Right renal pelvis (tissue), 4 donors: ENCODE measurements around the gene CDH13. TPM values are rescaled to one million over a fixed set of nuclear protein-coding genes. Genes with fewer than 3 reads are reported as not detected.

Experiments used
- DNase-seq, 4 donors: peaks; one replicate each; pipeline ENCODE4 v3.0.0-alpha.2; 2013; ENCODE audit warnings: low read depth in 4 of 4, low spot score in 3 of 4, missing footprints in 1 of 4
- polyA plus RNA-seq, 4 donors: library from polyadenylated mRNA; unstranded; fragments of 120-200 nt; gene quantifications; one replicate each; pipeline ENCODE4 v1.2.1, GENCODE V29; 2013; ENCODE audit not compliant: insufficient read length in 4 of 4

Gene CDH13
- polyA plus RNA-seq, 4 donors, result 10.1 to 16.5 (median 13.4) TPM

DNA sequence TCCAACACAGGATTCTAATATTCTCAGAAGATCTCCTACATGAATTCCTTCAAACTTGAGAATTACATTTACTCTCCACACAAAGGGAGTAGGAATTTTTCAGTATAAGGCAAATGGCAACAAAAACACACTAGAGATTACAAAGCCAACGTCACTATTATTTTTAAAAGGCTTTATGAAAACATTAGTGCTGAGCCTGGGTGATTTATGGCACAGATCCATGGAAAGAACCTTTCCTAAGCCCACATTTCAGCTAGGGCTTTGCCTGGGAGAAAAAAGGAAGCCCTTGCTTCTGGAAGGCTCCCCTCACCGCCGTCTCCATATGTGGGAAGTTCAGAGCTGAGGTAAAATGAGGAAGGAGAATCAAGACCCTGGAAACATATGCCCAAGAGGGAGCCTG, 681.6 kb downstream of the CDH13 start:
- DNase-seq, result no peak

DNA sequence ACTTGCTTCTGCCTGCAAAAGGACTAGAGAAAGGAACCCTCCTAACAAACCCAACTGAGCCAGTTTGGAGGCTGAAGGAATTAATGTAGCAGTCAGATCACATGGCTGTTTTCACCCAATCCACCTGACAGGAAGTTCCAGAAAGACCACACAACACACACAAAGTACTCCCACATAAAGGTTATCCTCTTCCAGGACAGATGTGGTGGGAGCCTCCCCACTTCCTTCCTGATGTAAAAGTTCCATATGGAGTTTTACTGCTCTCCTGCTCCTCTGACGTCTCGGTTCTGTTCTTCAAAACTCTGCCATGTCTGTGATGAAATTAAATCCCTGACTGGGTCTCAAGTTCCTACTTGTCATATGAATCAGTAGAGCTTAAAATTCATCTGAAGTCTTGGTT, 684.0 kb downstream of the CDH13 start:
- DNase-seq, result no peak

DNA sequence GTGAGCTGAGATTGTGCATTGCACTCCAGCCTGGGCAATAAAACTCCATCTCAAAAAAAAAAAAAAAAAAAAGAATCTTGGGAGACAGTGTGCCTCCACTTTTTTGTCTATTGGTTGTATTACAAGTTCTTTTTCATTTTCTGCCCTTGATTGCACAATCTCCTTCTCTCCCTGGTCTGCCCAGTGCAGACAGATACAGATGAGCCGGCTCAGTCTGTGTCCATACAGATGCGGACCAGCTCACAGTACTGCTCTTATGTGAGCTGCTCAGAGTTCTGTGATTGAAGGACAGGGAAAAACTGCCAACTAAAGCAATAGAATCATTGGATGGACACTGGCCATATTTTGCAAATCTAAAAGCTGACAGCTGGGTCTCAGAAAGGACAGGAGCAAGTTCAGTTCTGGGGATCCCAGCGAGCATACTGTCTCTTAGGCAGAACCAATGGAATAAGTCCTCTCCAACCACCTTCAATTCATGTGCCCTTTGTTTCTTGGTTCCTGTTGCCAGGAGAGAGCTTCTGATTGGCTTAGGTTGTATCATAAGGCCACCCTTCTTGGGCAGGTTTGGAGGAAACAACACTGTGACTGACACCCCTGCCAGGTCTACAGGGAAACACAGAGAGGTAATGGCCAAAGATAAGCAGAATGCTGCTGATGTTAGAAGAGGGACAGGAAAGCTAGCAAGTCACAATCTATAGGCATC, 685.4 kb downstream of the CDH13 start:
- no peak for DNase-seq

DNA sequence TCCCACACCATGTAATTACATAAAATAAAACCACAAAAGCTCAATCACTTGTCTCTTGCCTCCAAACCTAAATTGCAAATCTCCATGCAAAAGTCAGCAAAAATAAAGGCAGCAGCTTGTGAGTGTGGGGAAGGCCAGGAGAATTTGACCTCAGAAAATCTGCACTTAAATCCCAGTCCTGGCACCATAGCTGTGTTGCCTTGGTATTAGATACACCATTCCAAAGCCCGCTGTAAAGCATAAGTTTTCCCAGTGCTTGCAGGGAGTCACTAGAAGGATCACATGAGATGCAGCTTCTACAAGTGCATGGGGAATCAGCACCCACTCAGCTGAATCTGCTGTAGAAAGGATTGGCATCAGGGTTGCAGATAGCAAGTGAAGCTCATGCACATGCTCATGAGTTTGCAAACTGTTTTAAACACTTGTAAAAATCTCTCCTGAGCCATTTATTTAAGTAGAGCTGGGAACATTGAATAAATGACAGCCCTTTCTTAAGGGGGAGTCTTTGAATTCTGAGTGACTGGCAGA, 686.0 kb downstream of the CDH13 start:
- DNase-seq, result no peak

DNA sequence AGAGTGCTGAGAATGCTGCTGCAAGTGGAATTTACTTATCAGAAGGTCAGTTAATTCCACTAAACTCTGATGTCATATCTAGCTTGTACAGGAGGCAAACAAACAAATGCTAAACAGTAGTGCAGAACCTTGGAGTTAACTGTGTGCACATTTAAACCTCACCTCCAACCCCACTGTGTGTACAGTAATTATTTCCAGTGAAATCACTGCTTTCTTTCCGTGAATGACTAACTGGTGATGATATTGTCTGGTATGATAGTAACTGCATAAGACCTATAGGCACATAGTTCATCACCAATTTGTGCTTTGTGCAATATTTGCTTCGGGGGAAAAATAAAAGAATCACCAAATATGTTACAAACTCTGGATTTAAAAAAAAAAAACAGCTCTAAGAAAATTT, 688.5 kb downstream of the CDH13 start:
- DNase-seq, result no peak

DNA sequence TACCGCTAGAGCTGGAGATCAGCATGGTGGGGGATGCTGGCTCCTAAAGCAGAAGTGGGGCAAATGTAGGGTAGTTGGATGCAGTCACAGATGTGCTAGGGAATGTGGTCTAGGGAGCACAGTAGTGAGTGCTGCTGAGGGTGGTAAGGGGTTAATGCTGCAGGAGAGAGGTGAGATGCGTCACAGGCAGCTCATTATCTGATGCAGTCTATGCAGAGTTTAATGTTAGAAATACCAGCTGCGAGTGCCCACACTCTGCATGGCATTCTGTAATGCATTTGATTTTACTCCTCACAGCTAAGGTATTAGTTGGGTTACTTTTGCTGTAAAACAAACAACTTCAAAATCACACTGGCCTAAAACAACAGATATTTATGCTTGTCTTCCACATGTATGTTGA, 689.7 kb downstream of the CDH13 start:
- no peak for DNase-seq

DNA sequence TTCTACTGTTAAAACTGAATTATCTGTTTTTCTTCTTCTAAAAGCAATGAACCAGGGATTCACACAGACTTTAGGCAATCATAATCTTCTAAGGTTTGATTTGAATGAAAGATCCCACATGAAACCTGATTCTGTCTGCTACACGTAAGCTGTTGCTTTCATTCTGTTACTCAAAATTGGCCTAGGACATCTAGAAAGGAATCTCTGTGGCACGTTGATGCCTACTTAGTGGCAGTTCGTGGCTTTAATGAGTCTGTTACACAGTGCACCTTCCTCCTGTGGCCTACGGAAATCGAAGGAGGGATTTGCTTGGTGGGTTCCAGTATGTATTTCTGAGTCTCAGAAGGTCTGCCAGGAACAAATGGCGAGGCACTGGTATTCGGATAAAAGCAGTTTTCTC, 691.6 kb downstream of the CDH13 start:
- no peak for DNase-seq

DNA sequence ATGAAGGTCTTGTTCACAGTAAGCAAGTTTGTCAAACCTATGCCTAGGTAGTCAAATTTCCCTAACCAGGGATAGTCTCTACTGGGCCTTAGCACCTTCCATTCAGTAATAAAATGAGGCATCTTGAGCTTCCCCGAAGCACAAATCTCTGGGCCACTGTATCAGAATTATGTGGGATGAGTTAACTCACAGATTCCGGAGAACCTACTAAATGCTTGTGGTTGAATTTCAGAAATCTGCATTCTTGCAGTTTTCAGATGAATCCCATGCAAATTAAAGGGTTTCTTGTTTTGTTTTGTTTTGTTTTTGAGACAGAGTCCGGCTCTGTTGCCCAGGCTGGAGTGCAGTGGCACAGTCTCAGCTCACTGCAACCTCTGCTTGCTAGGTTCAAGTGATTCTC, 702.2 kb downstream of the CDH13 start:
- no peak for DNase-seq

DNA sequence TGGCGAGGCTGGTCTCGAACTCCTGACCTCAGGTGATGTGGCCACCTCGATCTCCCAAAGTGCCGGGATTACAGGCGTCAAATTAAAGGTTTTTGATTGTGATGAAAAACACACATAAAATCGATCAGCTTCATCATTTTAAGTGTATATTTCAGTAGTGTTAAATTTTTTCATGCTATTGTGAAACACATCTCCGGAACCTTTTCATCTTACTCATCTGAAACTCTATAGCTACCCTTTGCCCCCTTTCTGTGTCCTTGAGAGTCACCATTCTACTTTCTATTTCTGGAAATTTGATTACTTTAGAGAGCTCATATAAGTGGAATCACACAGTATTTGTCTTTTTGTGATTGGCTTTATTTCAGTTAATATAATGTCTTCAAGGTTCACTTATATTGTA, 702.7 kb downstream of the CDH13 start:
- DNase-seq, result no peak

DNA sequence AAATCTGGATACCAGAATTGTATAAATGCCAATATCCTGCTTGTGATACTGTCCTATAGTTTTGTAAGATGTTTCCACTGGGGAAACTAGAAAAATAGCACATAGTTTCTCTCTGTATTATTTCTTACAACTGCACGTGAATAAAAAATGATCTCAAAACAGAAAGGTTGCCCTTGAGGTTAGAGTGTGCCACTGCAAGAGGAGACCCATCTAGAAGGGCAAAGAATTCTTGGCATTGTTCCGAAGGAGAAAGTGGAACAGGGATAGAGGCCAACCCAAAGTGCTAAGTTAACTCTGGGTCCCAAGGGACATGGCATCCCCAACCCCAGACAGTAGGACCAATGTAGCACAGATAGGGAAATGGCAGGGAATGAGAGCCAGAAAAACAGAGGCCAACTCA, 703.5 kb downstream of the CDH13 start:
- no peak for DNase-seq

DNA sequence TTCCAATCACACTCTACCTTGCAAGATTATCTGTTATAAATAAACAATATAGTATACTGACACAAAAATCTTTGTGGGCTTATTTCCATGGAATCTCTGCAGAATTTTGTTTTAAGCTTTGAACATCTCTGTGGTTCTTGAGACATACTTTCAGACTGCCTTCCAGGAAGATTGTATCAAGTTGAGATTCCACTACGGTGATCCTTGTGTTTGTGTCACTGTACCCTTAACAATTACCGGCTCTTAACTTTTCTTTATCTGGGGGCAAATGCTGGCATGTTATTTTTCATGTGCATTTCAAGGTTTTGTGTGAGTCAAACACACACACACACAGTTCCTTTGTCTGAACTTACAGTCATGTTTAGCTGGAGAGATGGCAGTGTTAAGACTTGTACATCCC, 708.3 kb downstream of the CDH13 start:
- no peak for DNase-seq

DNA sequence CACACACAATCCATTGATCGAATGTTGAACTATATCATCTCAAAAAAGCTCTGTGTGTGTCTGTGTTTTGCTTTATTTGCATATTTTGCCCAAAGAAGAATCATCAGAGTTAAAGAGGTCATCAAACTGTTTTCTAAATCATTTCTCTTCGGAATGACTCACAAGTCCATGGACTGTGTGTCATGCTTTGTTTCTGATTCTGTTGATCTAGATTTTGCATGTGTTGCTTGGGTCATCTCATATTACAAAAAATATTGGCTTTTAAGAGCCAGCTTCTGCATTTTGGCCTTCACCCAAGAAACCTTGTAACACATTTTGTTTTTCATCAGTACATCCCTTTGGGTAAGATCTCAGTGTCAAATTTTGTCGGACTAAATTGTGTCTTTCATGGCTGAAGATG, 709.8 kb downstream of the CDH13 start:
- DNase-seq, result no peak

DNA sequence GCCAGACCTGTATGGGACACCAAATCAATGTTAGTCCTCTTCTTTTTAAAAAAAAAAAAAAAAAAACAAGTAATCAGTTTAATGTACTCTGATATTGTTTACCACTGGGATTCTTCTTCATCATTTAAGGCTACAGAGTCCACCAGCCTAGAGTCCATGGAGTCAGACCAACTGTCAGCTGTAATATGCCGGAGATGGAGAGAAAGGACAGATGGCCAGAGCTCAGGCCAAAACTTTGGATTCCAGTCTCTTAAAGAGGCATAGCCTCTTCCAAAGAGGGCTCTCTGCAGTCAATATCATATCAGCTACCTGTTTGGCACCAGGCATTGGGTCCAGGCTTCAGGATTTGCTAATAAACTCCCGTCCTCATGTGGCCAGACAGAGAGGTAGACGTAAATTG, 711.4 kb downstream of the CDH13 start:
- no peak for DNase-seq

DNA sequence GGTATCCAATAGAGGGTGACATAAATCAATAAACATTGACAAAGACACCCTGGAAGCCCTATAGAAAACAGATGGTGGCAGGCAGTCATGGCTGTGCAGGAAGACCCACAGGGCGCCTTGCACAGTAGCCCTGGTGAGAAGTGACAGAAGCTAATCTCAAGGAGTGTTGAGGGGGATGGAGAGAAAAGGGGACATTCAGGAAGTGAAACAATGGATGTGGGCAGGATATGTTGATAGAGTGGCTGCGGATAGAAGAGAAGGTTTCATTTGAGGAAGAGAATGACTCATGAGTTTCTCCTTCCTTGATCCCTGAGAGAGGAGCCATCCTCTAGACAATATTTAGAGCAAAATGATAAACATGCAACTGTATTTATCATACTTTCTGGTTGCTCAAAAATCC, 712.2 kb downstream of the CDH13 start:
- no peak for DNase-seq

DNA sequence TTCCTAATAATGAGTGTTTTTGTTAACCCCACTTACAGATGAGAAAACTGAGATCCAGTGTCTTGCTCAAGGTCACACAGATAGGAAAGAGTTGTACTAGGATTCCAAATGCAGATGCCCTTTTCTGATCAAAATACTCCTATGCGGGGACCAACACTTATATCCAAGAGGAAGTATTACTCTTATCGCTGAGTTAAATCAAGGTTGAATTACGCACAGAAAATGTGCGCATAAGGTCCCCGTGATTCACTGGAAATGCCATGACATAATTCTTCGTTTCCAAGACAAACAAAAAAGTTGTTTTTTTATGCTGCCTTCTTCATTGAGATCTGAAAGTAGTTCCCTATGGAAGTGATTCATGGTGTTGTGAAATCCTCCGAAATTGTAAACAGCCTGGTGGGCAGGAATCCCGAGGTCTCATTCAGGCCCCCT, 717.2 kb downstream of the CDH13 start:
- no peak for DNase-seq

DNA sequence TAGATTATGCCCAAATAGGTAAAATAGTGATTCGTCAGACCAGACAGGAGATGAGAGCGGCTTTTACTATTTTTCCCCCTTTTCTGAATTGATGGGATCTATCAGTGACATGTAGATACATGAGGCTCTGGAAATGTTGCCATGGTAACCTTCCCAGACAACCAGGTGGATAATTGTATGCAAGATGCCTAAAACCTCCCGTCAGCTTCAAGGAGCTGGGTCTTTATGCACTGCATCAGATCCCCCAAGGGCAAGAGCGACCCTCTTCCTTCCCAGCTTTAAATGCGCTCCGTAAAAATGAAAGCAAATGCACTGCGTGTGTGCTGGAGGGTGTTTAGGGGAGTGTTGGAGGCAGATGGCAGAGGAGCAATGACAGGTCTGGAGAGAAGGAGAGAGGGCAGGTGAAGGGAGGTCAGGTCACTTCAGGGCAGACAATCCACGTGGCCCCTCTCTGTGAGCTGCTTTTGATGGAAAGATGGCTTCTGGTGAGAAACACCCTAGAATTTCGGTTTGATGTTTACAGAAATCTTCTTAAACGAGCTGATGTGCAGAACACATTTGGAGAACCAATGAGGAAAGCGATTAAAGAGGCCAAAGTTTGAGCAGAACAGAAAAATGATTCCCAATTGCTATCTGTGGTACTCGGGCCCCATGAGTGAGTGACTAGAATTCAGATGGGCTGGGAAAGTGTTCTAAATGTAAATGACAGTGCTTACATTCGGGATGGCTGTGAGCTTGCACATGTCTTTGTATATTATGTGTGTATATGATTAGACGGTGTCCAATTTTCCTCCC, 719.3 kb downstream of the CDH13 start:
- DNase-seq, result no peak

DNA sequence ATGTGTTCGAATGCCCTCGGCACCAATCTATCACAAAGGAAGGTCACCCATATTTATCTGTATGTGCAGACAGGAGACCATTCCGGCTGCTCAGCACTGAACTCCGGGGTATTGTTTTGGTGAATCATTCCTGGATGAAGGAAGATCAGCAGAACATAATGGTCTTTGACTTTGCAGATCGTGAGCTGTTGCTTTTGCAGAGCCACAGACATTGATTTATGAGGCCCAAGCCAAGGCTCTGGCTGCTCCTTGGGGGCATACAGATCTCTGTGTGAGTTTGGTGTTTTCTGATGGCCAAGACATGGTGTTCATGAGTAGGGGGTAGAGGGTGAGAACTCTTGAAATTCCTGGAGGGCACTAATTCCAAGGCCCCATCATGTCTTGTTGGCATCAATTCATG, 722.2 kb downstream of the CDH13 start:
- no peak for DNase-seq

DNA sequence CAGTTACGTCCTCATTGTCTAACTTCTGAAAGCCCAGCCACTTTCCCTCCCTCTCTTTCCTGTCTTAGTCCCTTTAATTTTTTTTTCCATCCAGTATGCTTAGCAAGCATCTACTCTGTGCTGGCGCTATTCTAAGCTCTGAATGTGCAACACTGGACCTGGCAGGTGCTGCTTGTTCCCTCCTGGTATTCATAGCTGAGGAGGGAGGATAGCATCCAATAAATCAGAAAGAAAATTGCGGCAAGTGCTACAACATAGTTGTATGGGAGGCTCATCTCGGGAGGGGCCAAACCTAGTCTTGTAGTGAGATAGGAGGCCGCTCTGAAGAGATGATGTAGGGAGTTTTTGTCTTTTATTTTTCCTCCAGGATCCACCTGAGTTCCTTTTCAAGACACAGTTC, 723.7 kb downstream of the CDH13 start:
- no peak for DNase-seq

DNA sequence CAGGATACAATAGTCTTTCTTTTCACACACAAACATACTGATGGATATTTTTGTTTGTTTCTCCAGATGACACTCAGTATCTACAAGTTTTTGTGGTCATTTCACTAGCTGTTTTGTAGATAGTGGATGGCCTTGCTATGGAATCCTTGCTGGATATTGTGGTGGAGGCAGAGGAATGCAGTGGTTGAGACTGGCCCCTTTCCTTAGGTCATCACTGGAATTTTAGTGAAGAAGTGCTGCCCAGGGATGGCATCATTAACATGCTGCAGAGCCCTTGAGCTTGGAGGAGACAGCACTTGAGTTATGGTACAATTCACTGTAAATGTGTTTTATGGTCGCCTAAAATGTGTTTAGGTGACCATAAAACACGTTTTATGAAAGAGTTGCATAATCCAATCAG, 725.1 kb downstream of the CDH13 start:
- no peak for DNase-seq

DNA sequence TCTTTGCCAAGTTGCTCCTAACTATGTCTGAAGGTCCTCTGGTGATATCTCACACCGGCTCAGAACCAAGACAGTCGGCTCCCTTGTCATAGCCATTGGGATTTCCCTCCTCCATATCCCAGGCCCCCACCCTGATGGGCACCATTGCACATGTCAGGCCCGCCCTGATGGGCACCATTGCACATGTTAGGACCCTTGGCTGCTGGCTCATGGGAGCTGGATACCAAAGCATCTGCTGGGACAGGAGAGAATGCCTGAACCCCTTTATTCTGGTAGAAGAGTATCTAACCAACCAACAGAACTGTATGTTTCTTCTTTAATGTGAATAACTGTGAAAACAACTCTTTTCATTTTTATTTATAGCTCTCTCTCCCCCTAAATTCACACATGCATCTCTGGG, 726.5 kb downstream of the CDH13 start:
- DNase-seq, result no peak

DNA sequence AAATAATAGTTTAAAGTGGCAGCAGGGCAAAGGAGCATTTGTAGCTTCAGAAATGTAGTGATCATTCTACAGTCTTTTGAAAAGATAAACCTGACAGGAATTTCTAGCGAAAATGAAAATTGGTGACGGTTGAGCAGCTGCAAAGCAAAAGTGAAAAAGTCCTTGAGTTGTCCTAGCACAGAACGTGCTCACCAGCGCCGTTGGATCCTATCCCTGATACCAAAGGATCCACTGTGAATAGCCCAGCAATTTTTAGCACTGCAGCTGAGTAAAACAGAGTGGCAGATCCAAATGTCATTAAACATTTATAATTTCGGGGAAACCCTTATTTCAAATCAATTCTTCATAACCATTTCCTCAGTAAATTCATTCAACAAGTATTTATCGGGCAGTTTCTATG, 727.2 kb downstream of the CDH13 start:
- no peak for DNase-seq

DNA sequence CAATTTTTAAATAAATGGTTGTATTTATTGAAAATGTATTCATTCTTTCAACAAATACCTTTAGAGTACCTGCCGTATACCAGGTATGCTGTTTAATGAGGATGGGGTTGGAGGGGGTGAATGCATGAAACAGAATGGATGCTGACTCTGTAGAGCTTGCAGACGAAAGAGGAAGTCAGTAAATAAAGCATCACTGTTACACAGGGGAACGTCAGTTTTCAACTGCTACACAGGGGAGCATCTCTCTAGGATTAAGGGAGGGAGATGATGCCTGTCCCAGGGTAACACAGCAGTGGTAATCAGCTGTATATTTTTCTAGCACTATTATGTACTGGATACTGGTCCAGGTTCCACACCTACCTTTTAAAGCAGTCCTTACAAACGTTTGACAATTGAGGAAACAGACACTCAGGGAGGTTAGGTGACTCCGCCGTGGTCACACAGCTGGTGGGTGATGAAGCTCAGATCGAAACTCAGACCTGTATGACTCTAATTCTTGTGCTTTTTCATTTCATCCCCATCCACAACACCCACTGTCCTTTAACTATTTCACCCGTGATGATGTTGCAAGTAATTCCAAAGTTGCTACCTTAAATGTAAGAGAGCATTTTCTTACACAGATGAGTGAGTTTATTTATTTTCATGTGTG, 728.9 kb downstream of the CDH13 start:
- DNase-seq, result no peak
